Osteocyte (in vitro differentiated cells): ENCODE results near the gene EFNA1. TPM values are rescaled to one million over a fixed set of nuclear protein-coding genes. Genes with fewer than 3 reads are reported as not detected.

ENCODE experiments used
- DNase-seq: peaks from one replicate; pipeline ENCODE4 v3.0.0; 2021; ENCODE audit warnings: mixed read lengths; ENCODE audit not compliant: unreplicated experiment; ENCODE audit errors: extremely low spot score
- H3K27ac Mint-ChIP-seq: one replicate; pipeline ENCODE4 v1.8.0; 2021; ENCODE audit warnings: mild to moderate bottlenecking, mixed read lengths; ENCODE audit not compliant: unreplicated experiment
- H3K27me3 Mint-ChIP-seq: one replicate; pipeline ENCODE4 v1.8.0; 2021; ENCODE audit warnings: mixed read lengths; ENCODE audit not compliant: unreplicated experiment
- H3K36me3 Mint-ChIP-seq: one replicate; pipeline ENCODE4 v1.8.0; 2021; ENCODE audit warnings: mixed read lengths; ENCODE audit not compliant: unreplicated experiment
- H3K4me1 Mint-ChIP-seq: one replicate; pipeline ENCODE4 v1.8.0; 2021; ENCODE audit warnings: mixed read lengths; ENCODE audit not compliant: unreplicated experiment
- H3K4me3 Mint-ChIP-seq: one replicate; pipeline ENCODE4 v1.8.0; 2021; ENCODE audit warnings: mild to moderate bottlenecking, moderate library complexity, mixed read lengths; ENCODE audit not compliant: unreplicated experiment
- H3K9me3 Mint-ChIP-seq: one replicate; pipeline ENCODE4 v1.8.0; 2021; ENCODE audit warnings: mixed read lengths; ENCODE audit not compliant: unreplicated experiment
- total RNA-seq: library from RNA; stranded (reverse); gene quantifications from 2 replicates; pipeline ENCODE4 v1.2.1, GENCODE V29; 2021
- TF ChIP-seq, protein P1 (sequence below): fragments of 200-600 bp; sonication (generic); IDR thresholded peaks from 2 replicates; pipeline ENCODE4 v1.5.0; 2021; ENCODE audit warnings: antibody characterized with exemption, mild to moderate bottlenecking, moderate library complexity

EFNA1 gene
- total RNA-seq, 1 donor from 2014 or later = 31.3 TPM

GRCh38 chr1:155134322-155134721, 6.6 kb downstream of the EFNA1 start:
- no peak for DNase-seq
- Mint-ChIP-seq H3K4me3 (peak overlapping the region; percentile 95), H3K27ac (peak overlapping the region; percentile 99), H3K27me3 (no peaks in the 10 kb centered on the region), H3K36me3 (peaks cover 16% of the 10 kb centered on the region), H3K9me3 (no peaks in the 10 kb centered on the region), H3K4me1 (peaks cover 61% of the 10 kb centered on the region)
- TF ChIP-seq, protein P1, sequence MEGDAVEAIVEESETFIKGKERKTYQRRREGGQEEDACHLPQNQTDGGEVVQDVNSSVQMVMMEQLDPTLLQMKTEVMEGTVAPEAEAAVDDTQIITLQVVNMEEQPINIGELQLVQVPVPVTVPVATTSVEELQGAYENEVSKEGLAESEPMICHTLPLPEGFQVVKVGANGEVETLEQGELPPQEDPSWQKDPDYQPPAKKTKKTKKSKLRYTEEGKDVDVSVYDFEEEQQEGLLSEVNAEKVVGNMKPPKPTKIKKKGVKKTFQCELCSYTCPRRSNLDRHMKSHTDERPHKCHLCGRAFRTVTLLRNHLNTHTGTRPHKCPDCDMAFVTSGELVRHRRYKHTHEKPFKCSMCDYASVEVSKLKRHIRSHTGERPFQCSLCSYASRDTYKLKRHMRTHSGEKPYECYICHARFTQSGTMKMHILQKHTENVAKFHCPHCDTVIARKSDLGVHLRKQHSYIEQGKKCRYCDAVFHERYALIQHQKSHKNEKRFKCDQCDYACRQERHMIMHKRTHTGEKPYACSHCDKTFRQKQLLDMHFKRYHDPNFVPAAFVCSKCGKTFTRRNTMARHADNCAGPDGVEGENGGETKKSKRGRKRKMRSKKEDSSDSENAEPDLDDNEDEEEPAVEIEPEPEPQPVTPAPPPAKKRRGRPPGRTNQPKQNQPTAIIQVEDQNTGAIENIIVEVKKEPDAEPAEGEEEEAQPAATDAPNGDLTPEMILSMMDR = no peak

DNA sequence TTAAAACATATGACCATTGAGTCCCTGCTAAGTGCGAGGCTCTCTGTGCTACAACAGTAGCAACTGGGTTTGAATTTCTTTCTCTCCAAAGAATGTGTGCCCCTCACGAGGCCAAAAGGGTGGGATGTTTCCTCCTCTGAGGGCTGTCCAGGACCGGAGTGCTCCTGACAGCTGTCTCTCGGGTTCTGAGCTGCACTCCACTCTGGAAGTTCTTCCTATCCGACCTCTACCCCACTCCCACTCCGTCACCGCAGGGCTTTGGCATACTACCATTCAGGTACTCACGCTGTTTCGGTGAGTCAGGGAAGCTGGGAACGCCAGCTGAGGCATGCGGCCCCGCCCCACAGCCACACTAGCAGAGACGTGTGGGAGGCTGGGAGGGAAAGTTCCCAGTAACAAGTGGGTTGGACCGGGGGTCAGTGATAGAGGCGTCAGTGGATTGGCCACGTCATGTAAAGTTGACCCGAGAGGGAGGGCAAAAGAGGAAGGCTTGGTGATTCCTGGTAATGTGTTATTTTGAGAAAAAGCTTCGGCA, 7.3 kb downstream of the EFNA1 start:
- no peak for DNase-seq
- Mint-ChIP-seq H3K36me3 (peaks cover 16% of the 10 kb centered on the region), H3K9me3 (no peaks in the 10 kb centered on the region), H3K27me3 (no peaks in the 10 kb centered on the region), H3K4me1 (peaks cover 60% of the 10 kb centered on the region), H3K4me3 (peak overlapping the region; percentile 95), H3K27ac (peak overlapping the region; percentile 99)
- TF ChIP-seq, protein P1 = no peak

DNA sequence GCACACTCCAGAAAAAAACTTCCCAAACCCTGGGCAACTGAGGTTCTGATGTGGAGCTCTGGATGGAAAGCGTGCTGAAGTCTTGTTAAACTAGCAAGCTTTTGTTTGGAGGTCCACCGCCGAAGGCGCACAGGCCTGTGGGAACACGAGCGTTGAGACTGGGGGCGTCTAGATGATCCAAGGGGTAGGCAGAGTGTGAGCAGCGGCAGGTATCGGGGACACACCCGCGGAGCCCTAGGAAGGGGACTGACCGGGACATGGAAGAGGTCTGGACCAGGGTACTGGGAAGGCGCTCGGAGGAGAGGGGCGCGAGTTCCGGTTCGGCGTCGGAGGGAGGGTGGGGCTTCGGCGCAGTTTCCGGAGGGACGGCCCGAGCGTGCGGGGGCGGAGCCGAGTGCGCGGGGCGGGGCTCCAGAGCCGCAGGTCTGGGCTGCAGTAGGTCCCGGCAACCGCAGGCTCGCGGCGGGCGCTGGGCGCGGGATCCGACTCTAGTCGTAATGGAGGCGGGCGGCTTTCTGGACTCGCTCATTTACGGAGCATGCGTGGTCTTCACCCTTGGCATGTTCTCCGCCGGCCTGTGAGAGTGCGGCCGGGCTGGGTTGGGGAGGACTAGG, 7.8 kb downstream of the EFNA1 start, which contains the start of gene SLC50A1:
Gene SLC50A1, plus strand, starts transcription at position 438 of the 614 bp plus-strand sequence. Its CDS starts 60 bp downstream, at position 498.
- H3K9me3 Mint-ChIP-seq = no peaks in the 10 kb centered on the region
- TF ChIP-seq, protein P1 = peak; percentile 17
- H3K27ac Mint-ChIP-seq = peak within 1 kb of the TSS; percentile 99
- H3K27me3 Mint-ChIP-seq = no peaks in the 10 kb centered on the region
- peak within 1 kb of the TSS; percentile 95 for H3K4me3 Mint-ChIP-seq
- peaks cover 16% of the 10 kb centered on the region for H3K36me3 Mint-ChIP-seq
- DNase-seq = peak; percentile 98
- H3K4me1 Mint-ChIP-seq = peaks cover 58% of the 10 kb centered on the region

DNA sequence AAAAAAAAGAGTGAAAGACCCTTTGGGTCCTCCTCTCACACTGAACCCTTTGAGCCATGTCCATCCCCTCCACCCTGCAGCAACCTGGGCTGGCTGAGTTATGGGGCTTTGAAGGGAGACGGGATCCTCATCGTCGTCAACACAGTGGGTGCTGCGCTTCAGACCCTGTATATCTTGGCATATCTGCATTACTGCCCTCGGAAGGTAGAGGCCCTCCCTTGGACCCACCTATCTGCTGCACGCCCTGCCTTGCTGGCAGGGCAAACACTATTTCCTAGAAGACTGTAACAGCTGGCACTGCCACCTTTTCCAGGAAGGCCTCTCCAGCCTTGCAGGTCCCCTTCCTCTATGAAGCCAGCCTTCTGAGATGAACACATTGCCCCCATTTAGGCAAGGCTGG, 9.1 kb downstream of the EFNA1 start:
- TF ChIP-seq, protein P1 = no peak
- Mint-ChIP-seq H3K4me1 (peaks cover 55% of the 10 kb centered on the region), H3K36me3 (peaks cover 13% of the 10 kb centered on the region), H3K9me3 (no peaks in the 10 kb centered on the region), H3K27ac (peak overlapping the region; percentile 99), H3K27me3 (peaks cover 7% of the 10 kb centered on the region), H3K4me3 (peak overlapping the region; percentile 95)
- DNase-seq = no peak

DNA sequence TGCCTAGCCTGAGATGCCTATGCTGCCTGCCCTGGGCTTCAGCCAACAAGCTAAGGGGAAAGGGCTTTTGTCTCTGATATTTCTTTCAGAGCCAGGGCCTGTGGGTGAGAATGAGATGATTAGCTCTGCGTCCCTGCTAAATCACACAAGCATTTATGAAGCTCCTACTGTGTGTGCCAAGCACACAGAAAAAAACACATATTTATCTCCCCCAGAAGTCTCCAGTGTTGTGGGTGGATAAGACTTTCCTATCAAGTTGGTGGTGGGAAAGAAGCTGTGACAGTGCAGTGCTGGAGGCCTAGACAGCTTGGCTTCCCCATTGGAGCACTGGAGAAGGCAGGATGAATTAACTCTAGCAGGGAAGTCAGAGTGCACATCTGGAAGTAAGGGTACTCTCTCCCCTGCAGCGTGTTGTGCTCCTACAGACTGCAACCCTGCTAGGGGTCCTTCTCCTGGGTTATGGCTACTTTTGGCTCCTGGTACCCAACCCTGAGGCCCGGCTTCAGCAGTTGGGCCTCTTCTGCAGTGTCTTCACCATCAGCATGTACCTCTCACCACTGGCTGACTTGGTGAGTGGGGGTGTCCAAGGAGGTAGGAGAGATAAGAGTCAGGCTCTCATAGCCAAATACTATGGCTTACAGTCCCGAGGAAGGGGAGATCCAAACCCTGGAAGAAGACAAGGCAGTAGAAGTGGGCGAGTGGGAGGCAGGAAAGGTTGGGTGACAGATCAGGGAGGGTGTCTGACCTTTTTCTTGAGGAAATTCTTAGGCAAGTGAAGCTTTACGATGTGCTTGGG, 9.7 kb downstream of the EFNA1 start:
- H3K4me3 Mint-ChIP-seq = peak overlapping the region; percentile 95
- H3K36me3 Mint-ChIP-seq = peaks cover 11% of the 10 kb centered on the region
- peaks cover 12% of the 10 kb centered on the region for H3K27me3 Mint-ChIP-seq
- no peak for DNase-seq
- TF ChIP-seq, protein P1 = no peak
- H3K27ac Mint-ChIP-seq = peak overlapping the region; percentile 99
- peaks cover 53% of the 10 kb centered on the region for H3K4me1 Mint-ChIP-seq
- no peaks in the 10 kb centered on the region for H3K9me3 Mint-ChIP-seq
